ENCODE data around the gene OAS2. TPM values are rescaled to one million over a fixed set of nuclear protein-coding genes. Genes with fewer than 3 reads are reported as not detected.
A peak's percentile ranks its signal among the peaks of the same experiment; 100 is the strongest.

The OAS2 gene
- total and polyA plus RNA-seq, 10 of the 15 experiments (the other 5 are each of a cell fraction or from before 2014, with no cell fraction given) = 32.4 to 290 (median 90.2) TPM

- H3K4me3 ChIP-seq = peak overlapping the region; percentile 51; the same call in 1 of the 2 replicates
- ChIA-PET RAD21 (ENCODE audit: unreplicated experiment) (interaction anchor here (0.6 to 9.1 kb wide), 7 partner anchors 9 to 115 kb away, joined by 3 to 84 read pairs (median 5); no protein-coding TSS in a partner anchor), POLR2A (interaction anchor here (0.6 to 2.7 kb wide), 3 partner anchors 12 to 28 kb away, joined by 3 to 16 read pairs (median 3); no protein-coding TSS in a partner anchor), SMC1A (ENCODE audit: uncharacterized antibody, unreplicated experiment) (interaction anchor here (0.6 to 17.0 kb wide), 9 partner anchors 10 to 1287 kb away, joined by 3 to 416 read pairs (median 3); partner anchors contain the start of gene CFAP73), CTCF (interaction anchor here (0.9 to 8.8 kb wide), 8 partner anchors 8 to 79 kb away, joined by 3 to 78 read pairs (median 5); partner anchors contain the start of gene OAS2)
- in situ Hi-C loops (cut with MboI) = no loop called here
- 41% methylated on average over 37 of the region's 44 CpGs for WGBS (ENCODE audit: insufficient coverage, insufficient replicate concordance, low lambda C conversion rate, missing lambda C conversion rate)
- TF ChIP-seq PRDM15 (CRISPR knock-in tag; IDR thresholded peaks at IDR 0.05) (no peak), BHLHE40 (IDR thresholded peaks at IDR 0.05; ENCODE audit: borderline replicate concordance in 1 of 2, low read depth in 2 of 2, low read length in 1 of 2) (peak; percentile 59 to 83; a peak in 3 of 4 replicates), RELB (IDR thresholded peaks at IDR 0.05; ENCODE audit: low read depth) (no peak), HDAC6 (IDR thresholded peaks at IDR 0.05; ENCODE audit: unreplicated experiment) (no peak)
- TF ChIP-seq, protein P1, sequence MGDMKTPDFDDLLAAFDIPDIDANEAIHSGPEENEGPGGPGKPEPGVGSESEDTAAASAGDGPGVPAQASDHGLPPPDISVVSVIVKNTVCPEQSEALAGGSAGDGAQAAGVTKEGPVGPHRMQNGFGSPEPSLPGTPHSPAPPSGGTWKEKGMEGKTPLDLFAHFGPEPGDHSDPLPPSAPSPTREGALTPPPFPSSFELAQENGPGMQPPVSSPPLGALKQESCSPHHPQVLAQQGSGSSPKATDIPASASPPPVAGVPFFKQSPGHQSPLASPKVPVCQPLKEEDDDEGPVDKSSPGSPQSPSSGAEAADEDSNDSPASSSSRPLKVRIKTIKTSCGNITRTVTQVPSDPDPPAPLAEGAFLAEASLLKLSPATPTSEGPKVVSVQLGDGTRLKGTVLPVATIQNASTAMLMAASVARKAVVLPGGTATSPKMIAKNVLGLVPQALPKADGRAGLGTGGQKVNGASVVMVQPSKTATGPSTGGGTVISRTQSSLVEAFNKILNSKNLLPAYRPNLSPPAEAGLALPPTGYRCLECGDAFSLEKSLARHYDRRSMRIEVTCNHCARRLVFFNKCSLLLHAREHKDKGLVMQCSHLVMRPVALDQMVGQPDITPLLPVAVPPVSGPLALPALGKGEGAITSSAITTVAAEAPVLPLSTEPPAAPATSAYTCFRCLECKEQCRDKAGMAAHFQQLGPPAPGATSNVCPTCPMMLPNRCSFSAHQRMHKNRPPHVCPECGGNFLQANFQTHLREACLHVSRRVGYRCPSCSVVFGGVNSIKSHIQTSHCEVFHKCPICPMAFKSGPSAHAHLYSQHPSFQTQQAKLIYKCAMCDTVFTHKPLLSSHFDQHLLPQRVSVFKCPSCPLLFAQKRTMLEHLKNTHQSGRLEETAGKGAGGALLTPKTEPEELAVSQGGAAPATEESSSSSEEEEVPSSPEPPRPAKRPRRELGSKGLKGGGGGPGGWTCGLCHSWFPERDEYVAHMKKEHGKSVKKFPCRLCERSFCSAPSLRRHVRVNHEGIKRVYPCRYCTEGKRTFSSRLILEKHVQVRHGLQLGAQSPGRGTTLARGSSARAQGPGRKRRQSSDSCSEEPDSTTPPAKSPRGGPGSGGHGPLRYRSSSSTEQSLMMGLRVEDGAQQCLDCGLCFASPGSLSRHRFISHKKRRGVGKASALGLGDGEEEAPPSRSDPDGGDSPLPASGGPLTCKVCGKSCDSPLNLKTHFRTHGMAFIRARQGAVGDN (IDR thresholded peaks at IDR 0.05) = peak; percentile 58; the same call in 1 of the 2 replicates
- TF ChIP-seq, protein P2, sequence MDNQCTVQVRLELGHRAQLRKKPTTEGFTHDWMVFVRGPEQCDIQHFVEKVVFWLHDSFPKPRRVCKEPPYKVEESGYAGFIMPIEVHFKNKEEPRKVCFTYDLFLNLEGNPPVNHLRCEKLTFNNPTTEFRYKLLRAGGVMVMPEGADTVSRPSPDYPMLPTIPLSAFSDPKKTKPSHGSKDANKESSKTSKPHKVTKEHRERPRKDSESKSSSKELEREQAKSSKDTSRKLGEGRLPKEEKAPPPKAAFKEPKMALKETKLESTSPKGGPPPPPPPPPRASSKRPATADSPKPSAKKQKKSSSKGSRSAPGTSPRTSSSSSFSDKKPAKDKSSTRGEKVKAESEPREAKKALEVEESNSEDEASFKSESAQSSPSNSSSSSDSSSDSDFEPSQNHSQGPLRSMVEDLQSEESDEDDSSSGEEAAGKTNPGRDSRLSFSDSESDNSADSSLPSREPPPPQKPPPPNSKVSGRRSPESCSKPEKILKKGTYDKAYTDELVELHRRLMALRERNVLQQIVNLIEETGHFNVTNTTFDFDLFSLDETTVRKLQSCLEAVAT (IDR thresholded peaks at IDR 0.05) = 0 out of 2 replicates have a peak, but pooled peaks have one; percentile 17
- intact Hi-C loops (cut with micrococcal nuclease; ENCODE audit: unreplicated experiment) = no loop called here
- H3K27me3 ChIP-seq (replicated peaks in 1 of 2; ENCODE audit: control insufficient read depth in 2 of 2, insufficient read depth in 2 of 2, low read length in 1 of 2) = peaks cover 1 to 9% of the 10 kb centered on the region in 2 experiments; a peak in 3 of 4 replicates
- no peaks in the 10 kb centered on the region for H3K36me3 ChIP-seq (ENCODE audit: control insufficient read depth in 2 of 2, insufficient read depth in 2 of 2, low read length in 1 of 2)
- FAIRE-seq (no peak), DNase-seq (ENCODE audit: low read depth, low spot score) (no peak), ATAC-seq (peak; percentile 41)
- H3K9me3 ChIP-seq (replicated peaks; ENCODE audit: control insufficient read depth, insufficient read depth, low read length) = no peaks in the 10 kb centered on the region
- peaks cover 11% of the 10 kb centered on the region for H3K79me2 ChIP-seq (ENCODE audit: control insufficient read depth, insufficient read depth, low read length)
- H3K27ac ChIP-seq (ENCODE audit: control insufficient read depth, insufficient read depth) = no peak overlapping the region
- peaks cover 7% of the 10 kb centered on the region for H3K4me1 ChIP-seq (ENCODE audit: control insufficient read depth, insufficient read depth, low read length)
- H3K4me2 ChIP-seq (ENCODE audit: control insufficient read depth, insufficient read depth) = peak overlapping the region; percentile 19; the same call in 1 of the 2 replicates
- H2AFZ ChIP-seq (ENCODE audit: control insufficient read depth, low read depth, low read length) = no peak overlapping the region
- BruUV-seq (replicated peaks) = no TSS peak
- peak overlapping the region; percentile 34; the same call in 1 of the 2 replicates for H3K9ac ChIP-seq (ENCODE audit: control insufficient read depth, insufficient read depth, low read length)
- H4K20me1 ChIP-seq (ENCODE audit: control insufficient read depth, insufficient read depth) = peaks cover 3% of the 10 kb centered on the region; the same call in 1 of the 2 replicates
These were observed 79.5 kb downstream of the OAS2 start for GRCh38 chr12:113057565-113058485.
